ENCODE results near the gene PLEKHA5.
"Not testable (repeated sequence)": the region's sequence is repeated elsewhere in the genome, so short reads cannot be mapped to it uniquely, and the experiment has no call there.

Gene PLEKHA5

DNA sequence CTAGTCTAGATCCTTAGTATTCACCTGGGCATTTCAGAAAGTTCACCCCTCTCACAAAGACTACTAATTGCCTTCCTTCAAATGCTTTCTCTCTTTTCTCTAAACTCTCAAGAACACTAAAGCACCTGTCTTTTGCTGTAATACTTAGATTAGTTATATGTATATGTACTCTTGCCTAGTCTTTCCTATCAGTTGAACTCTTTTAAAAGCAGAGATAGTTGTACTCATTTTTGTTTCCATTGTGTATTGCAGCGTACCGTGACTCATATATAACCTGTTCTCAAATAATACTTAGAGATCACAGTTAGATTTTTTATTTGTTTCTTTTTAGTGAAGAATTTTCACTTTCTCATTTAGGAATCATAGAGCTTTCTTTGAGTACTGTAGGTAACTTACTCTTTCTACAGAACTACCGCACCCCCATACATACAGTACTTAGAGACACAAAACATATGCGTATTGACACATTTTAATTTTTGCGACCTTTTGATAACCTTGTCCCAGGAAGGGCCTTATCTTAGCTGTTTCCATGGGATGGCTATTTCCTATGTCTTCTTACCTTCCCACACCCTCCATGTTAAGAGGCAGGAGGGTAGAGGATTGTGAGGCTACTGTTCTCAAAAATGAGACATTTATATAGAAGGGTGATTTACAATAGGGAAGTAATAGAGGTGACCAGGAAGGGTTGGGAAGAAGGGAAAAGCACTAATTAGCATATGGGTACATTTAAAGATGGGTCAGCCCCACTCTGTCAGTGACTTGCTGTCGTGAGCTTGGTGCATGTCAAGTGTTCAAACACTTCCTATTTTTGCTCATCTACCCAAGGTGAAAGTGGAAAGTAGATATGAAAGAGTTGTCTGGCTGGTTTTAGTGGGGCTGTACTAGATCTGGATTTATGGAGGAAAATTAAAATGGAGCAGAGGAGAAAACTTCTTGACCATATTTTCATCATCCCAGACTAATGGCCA lies 74.3 kb downstream of the PLEKHA5 start:
- DNase-seq = no peak

DNA sequence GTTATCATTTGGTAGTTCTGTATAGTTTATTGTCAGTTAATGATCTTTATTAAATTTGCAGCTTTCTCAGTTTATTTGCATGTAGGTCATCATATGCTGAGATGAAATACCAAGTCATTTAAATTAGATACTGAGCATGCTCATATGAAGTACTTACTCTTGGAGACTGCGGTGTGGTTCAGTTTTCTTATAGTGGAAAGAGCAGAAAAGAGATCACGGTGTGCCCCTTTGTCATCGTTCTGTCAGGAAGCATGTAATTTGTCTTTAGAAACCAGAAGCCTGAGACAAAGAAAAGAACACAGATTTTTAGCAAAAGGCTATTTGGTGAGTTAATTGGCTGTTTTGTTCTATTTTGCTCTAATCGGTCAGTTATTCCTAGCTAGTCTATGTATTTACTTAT lies 75.6 kb downstream of the PLEKHA5 start:
- no peak for DNase-seq

DNA sequence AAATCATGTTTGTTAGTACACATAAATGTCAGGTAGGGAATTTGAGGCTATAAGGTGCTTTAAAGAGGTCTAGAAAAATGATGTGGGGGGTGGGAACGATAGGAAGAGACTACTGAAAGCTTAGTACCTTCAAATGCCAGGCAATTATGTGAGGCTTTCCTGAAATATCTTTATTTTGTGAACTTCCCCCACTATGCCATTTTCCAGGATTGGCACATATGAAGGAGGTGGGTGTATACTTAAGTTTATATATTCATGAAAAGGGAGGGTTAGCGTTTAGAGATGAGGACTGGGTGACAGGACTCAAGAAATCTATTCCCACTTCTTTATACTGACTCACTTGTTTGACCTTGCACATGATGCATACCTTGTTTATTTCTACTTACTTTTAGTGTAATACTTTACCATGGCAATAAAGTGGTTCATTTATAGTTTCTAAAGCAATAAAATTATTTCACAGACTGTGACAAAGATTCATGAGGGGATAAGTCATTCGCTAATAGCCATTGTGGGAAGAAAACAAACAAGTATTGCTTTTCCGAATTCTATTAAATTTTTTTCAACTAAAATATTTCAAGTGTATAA lies 77.1 kb downstream of the PLEKHA5 start:
- no peak for DNase-seq

DNA sequence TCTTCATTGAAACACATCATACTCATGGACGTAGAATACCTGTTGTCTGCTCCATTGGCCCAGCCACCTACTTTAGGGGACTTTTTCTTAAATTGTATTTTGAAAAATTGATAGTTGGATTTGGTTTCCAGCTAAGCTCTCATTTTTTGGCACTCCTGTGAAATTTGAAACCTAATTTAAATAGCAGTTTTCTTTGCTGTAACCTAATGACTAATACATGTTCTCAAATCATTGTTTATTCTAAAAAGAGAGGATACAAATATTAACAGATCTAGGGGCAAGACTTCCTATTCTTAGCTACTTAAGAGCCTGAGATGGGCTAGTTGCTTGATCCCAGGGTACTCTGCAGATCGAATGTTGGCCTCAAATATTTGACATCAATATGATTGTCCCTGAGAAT lies 78.9 kb downstream of the PLEKHA5 start:
- no peak for DNase-seq

DNA sequence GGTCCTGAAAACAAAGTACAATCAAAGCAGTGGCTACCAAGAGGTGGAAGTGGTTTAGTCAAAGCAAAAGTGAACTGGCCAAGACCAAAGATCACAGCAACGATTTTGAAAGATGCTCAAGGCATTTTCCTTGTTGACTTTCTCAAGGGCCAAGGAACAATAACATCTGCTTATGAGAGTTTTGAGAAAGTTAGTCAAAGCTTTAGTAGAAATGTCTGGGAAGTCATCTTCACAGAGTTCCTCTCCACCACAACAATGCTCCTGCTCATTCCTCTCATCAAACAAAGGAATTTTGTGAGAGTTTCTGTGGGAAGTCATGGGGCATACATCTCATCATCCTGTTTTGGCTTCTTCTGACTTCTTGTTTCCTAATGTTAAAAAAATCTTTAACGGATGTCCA lies 80.1 kb downstream of the PLEKHA5 start:
- no peak for DNase-seq

DNA sequence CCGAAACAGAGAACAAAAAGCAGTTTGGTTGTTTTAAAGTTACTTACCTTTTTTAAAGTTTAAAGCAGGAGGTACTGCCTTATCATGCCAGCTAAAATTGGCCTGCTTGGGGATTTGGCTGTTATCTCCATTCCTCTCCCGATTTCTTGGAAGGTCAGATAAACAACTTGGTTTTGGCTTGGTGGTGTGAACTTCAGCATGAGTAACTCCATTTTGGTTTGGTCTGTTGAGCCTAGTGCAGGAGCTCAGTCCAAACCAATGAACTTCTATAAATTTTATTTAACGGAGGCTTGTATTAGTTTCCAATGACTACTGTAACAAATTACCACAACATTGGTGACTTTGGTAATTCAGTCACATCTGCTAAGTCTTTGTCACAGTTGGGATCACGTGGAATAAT lies 82.3 kb downstream of the PLEKHA5 start:
- DNase-seq = no peak

DNA sequence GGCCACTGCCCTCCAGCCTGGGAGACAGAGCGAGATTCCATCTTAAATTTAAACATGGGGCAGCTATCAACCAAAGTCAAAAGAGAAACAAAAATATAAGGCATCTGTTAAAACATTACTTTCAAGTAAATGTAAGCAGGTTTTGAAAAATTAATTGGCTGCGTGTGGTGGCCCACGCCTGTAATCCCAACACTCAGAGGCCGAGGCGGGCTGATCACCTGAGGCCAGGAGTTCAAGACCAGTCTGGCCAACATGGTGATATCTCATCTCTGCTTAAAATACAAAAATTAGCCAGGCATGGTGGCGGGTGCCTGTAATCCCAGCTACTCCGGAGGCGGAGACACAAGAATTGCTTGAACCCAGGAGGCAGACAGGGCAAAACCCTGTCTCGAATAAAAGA lies 82.7 kb downstream of the PLEKHA5 start:
- DNase-seq = no peak

DNA sequence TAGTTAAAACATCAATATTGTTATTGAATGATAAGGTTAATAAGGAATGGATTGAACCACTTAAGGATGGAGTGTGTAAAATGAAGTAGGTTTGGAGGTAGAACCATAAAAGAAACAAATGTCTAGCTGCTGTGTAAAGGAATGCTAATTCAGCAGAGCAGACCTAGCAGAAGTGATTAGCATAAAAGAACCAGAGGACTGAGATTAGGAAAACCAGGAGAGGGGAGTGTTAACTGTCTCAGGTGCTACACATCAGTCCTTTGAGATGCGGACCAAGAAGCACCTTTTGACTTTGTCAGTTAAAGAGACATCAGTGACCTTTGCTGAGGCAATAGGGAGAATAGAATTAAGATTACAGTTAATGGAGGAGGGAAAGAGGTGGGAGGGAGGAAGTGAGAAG lies 84.5 kb downstream of the PLEKHA5 start:
- no peak for DNase-seq

DNA sequence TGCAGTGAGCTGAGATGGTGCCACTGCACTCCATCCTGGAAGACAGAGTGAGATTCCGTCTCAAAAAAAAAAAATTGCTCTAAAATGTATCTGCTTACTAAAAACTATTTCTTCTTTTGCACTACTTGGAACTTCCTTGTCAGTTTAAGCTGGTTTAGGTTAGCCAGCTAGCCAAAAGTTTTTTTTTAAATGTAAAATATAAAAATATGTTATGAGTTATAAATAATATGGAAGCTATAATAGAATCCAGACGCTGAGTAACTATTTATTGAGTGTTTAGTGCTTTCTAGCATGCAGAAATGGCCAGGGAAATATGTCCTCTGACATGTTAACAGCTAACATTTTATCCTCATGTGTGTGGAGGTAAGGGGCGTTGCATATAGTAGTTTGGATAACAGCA lies 85.6 kb downstream of the PLEKHA5 start:
- no peak for DNase-seq

DNA sequence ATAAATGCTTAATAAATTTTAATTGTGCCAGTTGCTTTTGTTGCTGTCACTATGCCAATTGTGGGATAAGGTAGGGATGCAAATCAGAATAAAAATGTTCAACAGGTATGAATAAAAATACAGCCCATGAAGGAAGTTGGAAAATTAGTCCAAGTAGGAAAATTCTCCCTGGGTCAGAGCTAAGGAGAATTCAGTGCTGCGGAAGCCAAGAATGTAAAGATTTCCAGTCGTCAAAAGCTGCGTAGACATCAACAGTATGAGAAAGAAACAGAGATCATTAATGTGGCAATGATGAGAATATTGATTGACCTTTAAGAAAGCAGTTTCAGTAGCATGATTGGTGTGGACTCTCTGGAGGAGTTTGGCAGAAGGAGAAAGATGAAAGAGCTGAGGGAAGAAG lies 87.9 kb downstream of the PLEKHA5 start:
- DNase-seq = no peak

DNA sequence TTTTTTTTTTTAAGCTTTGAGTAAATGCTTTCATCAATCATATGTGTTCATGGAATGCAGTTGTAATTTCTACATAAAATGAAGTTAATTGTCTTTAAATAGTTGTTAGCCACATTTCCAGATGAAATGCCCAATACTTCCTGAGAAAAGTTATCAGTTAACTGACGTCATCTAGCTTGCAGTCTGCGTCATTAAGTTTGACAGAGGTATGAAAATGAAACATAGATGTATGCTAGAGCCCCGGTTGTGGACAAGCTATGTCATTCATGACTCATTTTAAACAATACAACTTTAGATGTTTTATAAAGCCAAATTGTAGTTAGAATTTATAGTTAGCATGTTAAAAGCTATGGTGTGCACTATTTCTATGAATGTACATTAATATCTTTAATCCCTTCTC lies 90.7 kb downstream of the PLEKHA5 start:
- DNase-seq = no peak

DNA sequence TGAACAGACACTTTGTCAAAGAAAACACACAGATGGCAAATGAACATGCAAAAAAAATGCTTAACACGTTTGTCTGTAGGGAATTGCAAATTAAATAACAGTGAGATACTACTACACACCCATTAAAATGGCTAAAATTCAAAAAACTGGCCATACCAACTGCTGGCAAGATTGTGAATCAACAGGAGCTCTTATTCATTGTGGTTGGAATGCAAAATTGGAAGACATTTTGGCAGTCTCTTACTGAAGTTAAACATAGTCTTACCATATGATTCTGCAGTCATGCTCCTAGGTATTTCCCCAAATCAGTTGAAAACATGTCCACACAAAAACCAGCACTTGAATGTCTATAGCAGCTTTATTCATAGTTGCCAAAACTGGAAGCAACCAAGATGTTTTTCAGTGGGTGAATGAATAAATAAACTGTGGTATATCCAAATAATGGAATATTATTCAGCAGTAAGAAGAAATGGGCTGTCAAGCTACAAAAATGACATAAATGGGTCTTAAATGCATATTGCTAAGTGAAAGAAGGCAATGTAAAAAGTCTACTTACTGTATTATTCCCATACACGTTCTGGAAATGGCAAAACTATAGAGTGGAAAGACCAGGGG lies 91.4 kb downstream of the PLEKHA5 start:
- DNase-seq = no peak

DNA sequence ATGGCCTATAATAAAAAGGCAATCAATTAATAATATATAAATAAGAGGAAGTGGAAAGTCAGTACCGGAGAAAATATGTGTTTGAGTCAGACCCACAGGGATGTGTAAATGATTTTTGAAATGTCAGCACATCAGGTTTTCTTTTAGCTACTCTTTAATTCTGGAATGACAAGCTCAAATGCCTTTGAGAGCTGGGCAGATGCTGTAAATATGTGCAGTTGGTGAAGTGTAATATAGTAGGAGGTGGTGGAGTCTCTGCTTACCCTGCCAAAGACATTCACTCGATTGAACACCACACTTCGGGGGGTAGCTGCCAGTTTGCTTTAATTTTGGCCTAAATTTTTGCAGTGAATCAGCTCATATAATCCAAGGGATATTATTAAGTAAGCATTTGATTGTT lies 93.0 kb downstream of the PLEKHA5 start:
- no peak for DNase-seq

DNA sequence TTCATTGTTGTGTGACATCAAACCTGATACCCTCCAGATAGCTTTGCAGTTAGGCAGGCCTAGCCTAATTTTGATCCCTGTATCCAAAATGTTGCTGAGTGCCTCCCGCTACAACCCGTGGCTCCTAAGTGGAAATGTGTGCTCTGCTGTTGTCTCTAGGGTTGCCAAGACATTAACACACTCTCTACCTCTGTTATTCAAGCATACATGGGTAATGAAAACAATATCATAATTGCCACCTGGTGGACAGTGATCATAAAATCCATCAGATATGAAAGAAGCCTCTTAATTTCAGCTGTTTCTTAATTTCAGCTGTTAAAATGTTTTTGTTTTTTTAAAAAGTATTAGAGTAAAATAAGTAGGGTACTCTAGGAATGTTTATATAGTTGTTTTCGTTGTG lies 93.5 kb downstream of the PLEKHA5 start:
- DNase-seq = no peak

DNA sequence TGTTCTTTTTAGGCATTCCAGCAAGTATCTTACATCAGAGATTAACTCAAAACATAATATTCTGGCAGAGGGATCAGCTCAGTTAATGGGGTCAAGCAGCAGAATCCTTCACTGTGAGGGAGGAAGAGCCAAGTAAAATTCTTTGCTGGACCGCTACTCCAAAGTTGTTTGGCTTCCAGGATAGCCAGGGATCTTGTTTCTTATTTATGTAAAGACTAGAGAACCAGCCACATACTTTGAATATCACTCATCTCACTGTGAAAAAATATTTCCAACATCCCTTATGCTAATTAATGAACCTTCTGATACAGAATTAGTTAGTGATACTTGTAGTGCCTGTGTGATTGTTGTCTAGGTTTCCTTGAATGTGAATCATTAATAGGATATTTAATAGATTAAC lies 94.2 kb downstream of the PLEKHA5 start:
- no peak for DNase-seq

DNA sequence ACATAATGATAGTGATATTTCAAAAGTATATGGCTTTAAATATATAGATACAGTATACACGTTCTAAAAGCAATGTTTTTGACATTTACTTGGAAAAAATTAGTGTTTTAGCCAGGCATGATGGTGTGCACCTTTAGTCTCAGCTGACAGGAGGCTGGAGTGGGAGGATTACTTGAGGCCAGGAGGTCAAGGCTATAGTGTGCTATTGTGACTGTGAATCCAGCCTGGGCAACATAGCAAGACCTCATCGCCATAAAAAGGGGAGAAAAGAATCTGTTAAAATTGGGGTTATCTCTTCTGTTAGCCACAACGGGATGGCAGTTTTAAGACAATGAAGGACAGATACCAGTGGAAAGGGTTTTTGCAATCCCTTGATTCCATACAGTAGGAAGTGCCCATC lies 95.2 kb downstream of the PLEKHA5 start:
- no peak for DNase-seq

DNA sequence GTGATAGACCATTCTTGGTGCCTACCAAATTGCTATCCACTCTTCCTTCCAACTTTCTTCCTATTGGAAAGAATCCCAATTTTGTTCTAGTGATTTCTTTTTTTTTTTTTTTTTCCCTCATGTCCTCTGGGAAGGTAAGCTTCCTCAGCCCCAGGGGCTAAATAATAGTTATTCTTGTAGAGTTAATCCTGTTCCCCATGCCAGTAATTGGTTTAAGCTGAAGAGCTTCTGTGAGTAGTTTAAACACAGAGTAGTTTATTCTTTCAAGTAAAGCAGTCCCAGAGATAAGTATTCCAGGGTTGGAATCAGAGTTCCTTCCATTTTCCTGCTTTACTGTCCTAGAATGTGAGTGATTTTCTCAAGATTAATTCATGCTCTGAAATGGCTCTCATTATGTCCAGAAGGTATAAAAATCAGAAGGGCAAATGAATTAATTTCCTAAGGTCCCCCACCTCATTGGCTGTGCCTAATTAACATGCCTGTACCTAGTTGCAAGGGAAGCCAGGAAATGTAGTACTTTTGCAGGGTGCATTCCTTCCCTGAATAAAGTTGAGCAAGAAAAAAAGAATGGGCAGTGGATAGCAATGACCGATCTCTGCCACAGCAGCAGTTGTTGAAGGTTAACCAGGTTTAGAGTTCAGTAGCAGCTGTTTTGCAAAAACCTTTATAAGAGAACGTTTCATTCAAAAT lies 97.8 kb downstream of the PLEKHA5 start:
- DNase-seq = no peak

DNA sequence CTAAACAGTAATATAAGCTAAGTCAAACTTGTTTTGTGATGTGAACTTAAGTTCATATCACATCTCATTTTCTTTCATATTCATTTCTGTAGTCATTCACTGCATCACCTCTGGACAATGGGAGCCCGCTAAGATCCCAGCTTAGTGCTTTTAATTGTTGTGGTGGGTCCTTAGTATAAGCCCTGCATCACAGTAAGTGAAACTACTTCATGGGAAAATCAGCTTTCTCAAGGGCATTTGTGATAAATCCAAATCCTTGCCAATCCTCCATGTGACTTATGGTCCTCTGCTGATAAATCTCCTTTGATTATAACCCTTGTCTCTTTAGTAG lies 98.3 kb downstream of the PLEKHA5 start:
- DNase-seq = no peak

DNA sequence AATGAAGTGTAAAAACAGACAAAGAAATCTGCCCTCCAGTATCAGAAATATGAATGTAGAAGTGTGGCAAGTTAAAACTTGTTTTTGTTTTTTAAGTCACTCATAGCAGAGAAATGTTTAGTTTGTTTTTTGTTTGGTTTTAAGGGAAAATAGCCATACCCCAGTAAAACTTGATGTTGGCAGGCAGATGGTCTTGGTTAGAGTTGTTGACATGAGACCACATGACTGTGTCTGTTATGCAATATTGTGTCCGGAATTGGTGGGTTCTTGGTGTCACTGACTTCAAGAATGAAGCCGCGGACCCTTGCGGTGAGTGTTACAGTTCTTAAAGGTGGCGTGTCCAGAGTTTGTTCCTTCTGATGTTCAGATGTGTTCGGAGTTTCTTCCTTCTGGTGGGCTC lies 99.5 kb downstream of the PLEKHA5 start:
- DNase-seq = not testable (repeated sequence)

DNA sequence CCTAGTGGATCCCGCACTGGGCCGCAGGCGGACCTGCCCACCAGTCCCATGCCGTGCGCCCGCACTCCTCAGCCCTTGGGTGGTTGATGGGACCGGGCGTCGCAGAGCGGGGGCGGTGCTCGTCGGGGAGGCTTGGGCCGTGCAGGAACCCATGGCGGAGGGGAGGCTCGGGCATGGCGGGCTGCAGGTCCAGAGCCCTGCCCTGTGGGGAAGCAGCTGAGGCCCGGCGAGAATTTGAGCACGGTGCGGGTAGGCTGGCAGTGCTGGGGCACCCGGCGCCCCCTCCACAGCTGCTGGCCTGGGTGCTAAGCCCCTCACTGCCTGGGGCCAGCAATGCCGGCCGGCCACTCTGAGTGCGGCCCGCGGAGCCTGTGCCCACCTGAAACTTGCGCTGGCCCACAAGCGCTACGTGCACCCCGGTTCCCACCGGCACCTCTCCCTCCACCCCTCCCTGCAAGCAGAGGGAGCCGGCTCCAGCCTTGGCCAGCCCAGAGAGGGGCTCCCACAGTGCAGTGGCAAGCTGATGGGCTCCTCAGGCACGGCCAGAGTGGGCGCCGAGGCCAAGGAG lies 100.8 kb downstream of the PLEKHA5 start:
- no peak for DNase-seq

DNA sequence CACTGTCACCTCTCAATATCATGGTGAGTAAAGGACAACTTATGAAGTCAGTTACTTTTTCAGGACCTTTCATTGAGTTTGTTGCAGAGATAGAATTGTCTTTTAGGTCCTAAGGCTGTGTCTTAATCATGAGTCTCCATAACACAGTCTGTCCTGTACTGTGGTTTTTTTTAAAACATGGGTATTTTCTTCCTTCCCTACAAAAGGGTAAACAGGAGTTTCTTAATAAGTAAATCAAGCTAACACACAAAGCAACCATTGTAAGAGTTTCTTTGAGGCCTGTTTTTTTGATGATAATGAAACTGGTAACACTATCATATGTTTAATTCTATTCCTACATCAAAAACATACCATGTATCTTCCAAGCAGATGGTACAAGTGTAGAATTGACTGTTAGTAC lies 101.4 kb downstream of the PLEKHA5 start:
- no peak for DNase-seq

DNA sequence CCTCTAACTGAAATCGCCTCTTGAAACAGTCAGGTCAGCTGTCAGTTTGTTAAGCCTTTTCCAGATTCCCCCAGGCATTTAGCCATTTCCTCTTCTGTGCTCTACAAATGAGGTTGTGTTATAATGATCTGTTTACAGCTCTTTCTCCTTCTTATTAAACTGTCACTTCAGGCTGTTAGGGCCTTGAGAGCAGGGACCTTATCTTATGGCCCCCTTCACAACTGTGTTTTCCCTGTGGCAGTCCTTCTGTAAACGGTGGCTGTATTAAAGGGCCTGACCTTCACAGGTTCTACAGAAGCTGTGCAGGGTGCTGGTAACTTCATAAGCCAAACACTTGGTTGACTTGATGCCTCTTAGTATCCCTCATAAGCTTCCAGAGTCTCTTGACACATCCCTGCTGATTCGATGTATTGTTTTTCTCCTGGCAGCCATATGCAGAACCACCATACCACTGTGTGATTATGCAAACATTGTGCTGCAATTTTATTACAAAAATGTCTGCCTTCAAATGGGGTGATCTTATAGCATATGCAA lies 104.7 kb downstream of the PLEKHA5 start:
- no peak for DNase-seq

Measured in activated CD4-positive, alpha-beta T cell treated with anti-CD3 and anti-CD28 coated beads for 4 hours (primary cell).